Epithelial cell of proximal tubule (primary cell): ENCODE data around the gene NCKAP5. TPM values are rescaled to one million over a fixed set of nuclear protein-coding genes. Genes with fewer than 3 reads are reported as not detected.

ENCODE experiments used
- DNase-seq: peaks from one replicate; pipeline ENCODE4 v3.0.0-alpha.2; 2011; ENCODE audit warnings: low read depth
- H3K4me3 ChIP-seq: 2 replicates; pipeline ENCODE4 v1.5.1; 2011; ENCODE audit warnings: low read depth, mild to moderate bottlenecking, low read length
- CTCF ChIP-seq: conservative IDR thresholded peaks from 2 replicates; pipeline ENCODE4 v1.5.1; 2012; ENCODE audit warnings: low read depth, mild to moderate bottlenecking, low read length
- total RNA-seq: library from RNA; depleted of rRNA; stranded (reverse); fragments of >200 nt; gene quantifications from 2 replicates; pipeline ENCODE4 v1.2.3, GENCODE V29; 2015

Gene NCKAP5
- total RNA-seq, 1 donor from 2014 or later, result 0.69 TPM

- H3K4me3 ChIP-seq, result no peak overlapping the region
- DNase-seq, result no peak
- no peak for TF ChIP-seq CTCF
Observed at GRCh38 chr2:133341575-133341974, 226.7 kb downstream of the NCKAP5 start.

GRCh38 chr2:133338224-133338623 is 230.0 kb downstream of the NCKAP5 start:
- H3K4me3 ChIP-seq, result no peak overlapping the region
- TF ChIP-seq CTCF, result no peak
- DNase-seq, result no peak

GRCh38 chr2:133334923-133335322 is 233.3 kb downstream of the NCKAP5 start:
- no peak overlapping the region for H3K4me3 ChIP-seq
- no peak for TF ChIP-seq CTCF
- DNase-seq, result no peak

DNA sequence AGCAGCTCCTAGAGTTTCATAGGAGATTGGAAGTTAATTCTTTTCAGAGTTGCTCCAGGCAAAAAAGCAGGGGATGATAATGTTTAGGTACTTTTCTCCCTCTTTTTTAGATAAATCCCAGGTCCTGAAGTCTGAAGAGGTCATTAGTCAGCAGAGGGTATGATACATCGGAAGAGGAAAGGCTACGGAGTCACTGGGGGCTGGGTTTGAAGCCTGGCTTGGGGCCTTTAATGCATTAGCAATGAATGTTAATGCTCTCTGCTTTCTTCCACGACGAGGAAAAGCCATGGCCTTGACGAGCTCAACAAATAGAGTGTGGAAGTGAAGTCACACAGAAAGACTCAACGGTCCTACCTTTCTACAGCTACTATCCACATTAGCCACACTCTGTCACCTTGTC is 235.1 kb downstream of the NCKAP5 start:
- no peak for DNase-seq
- TF ChIP-seq CTCF, result no peak
- no peak overlapping the region for H3K4me3 ChIP-seq

- no peak for TF ChIP-seq CTCF
- no peak for DNase-seq
- no peak overlapping the region for H3K4me3 ChIP-seq
Observed at GRCh38 chr2:133331436-133331835, 236.8 kb downstream of the NCKAP5 start.

DNA sequence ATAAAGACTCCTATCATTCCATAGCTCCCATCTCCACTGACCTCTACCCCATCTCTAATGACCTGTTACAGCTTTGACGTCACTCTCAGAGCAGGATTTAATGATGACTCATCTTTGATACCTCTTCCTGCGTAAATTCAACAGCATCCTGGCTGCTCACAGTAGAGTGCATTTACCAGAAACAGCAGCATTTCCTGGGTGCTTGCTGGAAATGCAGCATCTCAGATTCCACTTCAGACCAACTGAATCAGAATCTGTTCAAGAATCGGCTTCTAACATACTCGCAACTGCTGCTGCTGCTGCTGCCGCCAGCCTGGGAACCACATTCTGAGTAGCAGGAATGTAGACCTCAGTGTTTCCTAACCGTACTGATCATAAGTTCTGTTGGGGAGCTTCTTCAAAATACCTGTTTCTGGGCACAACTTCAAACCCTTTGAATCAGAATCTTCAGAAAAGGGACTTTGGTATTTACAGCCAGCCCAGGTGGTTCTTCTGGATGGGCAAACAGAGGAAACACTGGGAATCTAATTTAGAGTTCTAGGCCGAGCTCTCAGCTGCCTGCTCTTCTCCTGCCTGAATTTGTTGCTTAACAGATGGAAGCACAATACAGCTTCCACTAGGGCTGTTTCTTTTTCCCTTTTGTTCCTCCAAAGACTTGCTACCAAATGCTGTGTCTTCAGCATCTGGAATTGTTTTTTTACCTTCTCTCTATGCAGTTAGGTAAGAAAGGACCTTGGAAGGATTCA is 241.4 kb downstream of the NCKAP5 start:
- H3K4me3 ChIP-seq, result no peak overlapping the region
- DNase-seq, result no peak

More for the DNA sequence above, 241.4 kb downstream of the NCKAP5 start:
- TF ChIP-seq CTCF, result no peak
